Pancreas (tissue), 10 donors: ENCODE results near the gene PARL. TPM values are rescaled to one million over a fixed set of nuclear protein-coding genes. Genes with fewer than 3 reads are reported as not detected.
A peak's percentile ranks its signal among the peaks of the same experiment; 100 is the strongest.
"Not testable (repeated sequence)": the region's sequence is repeated elsewhere in the genome, so short reads cannot be mapped to it uniquely, and the experiment has no call there.

Source experiments
- ATAC-seq, 4 donors: fragments of 200-7000 bp; cut with Tn5 transposase; one replicate each; pipeline versions ENCODE4 v1.8.0 to v1.9.1; 2020; ENCODE audit warnings: mild to moderate bottlenecking in 4 of 4, moderate library complexity in 4 of 4
- DNase-seq, 6 donors: peaks; one replicate each; pipeline ENCODE4 v3.0.0-alpha.2; 2020
- FAIRE-seq: peaks from 2 replicates; lab custom pipeline; 2012; peaks lifted over from hg19 to GRCh38; lab: Jason Lieb, UNC
- H3K27ac ChIP-seq, 4 donors: fragments of 200-600 bp; sonication (generic); 1 replicate in 3 of 4; 2 replicates in 1 of 4; pipeline versions ENCODE4 v1.5.0 to v1.8.0; 2020
- H3K27me3 ChIP-seq, 4 donors: fragments of 200-600 bp; one replicate each; pipeline ENCODE4 v1.8.0; 2021
- H3K36me3 ChIP-seq, 3 donors: fragments of 200-600 bp; sonication (generic) in 1 of 3; one replicate each; pipeline versions ENCODE4 v1.5.0 to v1.8.0; 2020 to 2021
- H3K4me1 ChIP-seq, 3 donors: fragments of 200-600 bp; one replicate each; pipeline ENCODE4 v1.8.0; 2021
- H3K4me3 ChIP-seq, 4 donors: fragments of 200-600 bp; sonication (generic) in 2 of 4; one replicate each; pipeline versions ENCODE4 v1.5.0 to v1.8.0; 2020 to 2021
- H3K9me3 ChIP-seq, 4 donors: fragments of 200-600 bp; one replicate each; pipeline ENCODE4 v1.8.0; 2021
- CTCF ChIP-seq, 4 donors: fragments of 200-600 bp; sonication (generic) in 3 of 4; IDR thresholded peaks; one replicate each; pipeline versions ENCODE4 v1.5.0 to v1.8.0; 2021; ENCODE audit warnings: antibody characterized with exemption in 4 of 4
- WGBS, 2 donors: extraction: QIAGEN DNeasy Blood & Tissue Kit; methylation state at CpG; one replicate each; pipeline ENCODE4 v1.1.7; 2013; 5-methylcytosine and 5-hydroxymethylcytosine counted together
- intact Hi-C, 3 donors: fragments of 100-400 bp; cut with DNase I; formaldehyde crosslinking; loops; one replicate each; pipeline versions ENCODE4 v1.11.1 to v1.14.2; 2022
- polyA plus RNA-seq, 2 donors: library from polyadenylated mRNA; stranded (reverse); fragments of 200-250 nt; gene quantifications; one replicate each; pipeline ENCODE4 v1.2.3, GENCODE V29; 2013
- total RNA-seq, 6 donors: library from RNA; stranded (reverse); fragmentation: NEBNext Ultra II Directional in 4 of 6; extraction: Animal tissue kit (Norgen Biotek cat#: 25700) in 4 of 6; gene quantifications; one replicate each; pipeline versions ENCODE4 v1.2.1 to v1.2.4, GENCODE V29; 2021 to 2023
- donor health status: healthy with polysubstance abuse.
- donor health status: DM: no; HTN: no; CAD: no; lungs with moderate emphysema.
- donor health status: DM: no; HTN: no; CAD: no.
- donor health status: control.
- donor health status: control.
- donor health status: Bipolar disorder and iron deficiency.
- donor health status: DM: yes; HTN: yes; CAD: no.
- donor health status: DM: no; HTN: no; CAD: no.
- donor health status: DM: no; HTN: no; CAD: no.
- donor health status: DM: yes; HTN: yes; CAD: no.

Gene PARL
- total and polyA plus RNA-seq, 8 donors = 26.4 to 65.8 (median 36.1) TPM

DNA sequence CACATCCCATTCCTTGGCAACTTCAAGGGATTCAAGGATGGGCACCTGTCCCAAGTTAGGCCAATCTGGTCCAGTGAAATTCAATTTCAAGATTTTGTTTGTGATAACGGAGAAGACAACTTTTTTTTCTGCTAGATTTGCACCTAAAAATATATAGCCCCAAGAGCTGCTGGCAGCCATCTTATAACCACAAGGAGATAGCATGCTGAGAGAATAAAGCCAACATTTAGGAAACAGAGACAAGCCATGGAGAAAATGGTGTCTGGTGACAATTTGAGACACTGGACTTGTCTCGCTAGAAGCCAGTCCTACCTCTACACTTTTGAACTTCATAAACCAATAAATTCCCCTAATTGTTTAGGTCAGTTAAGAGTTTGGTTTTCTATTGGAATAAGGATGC lies 5.4 kb downstream of the PARL start:
- no peak for ATAC-seq
- Histone ChIP-seq H3K4me1 (peaks cover 6 to 15% (median 11%) of the 10 kb centered on the region in 3 donors), H3K27ac (no peak overlapping the region), H3K36me3 (no peaks in the 10 kb centered on the region), H3K27me3 (no peaks in the 10 kb centered on the region), H3K4me3 (no peak overlapping the region), H3K9me3 (no peaks in the 10 kb centered on the region)
- intact Hi-C loops = no loop called here
- TF ChIP-seq CTCF (IDR thresholded peaks at IDR 0.05) = no peak
- 95% methylated on average over 2 of the region's 2 CpGs for WGBS, 2 donors
- DNase-seq = no peak
- no peak for FAIRE-seq

- Histone ChIP-seq H3K9me3 (no peaks in the 10 kb centered on the region), H3K4me3 (no peak overlapping the region), H3K27me3 (no peaks in the 10 kb centered on the region), H3K27ac (no peak overlapping the region), H3K36me3 (no peaks in the 10 kb centered on the region), H3K4me1 (peaks cover 9 to 11% (median 10%) of the 10 kb centered on the region in 3 donors)
- intact Hi-C loops = no loop called here
- ATAC-seq = peak in 2 of 4 donors; percentile 74 to 75
- no peak for FAIRE-seq
- no peak for TF ChIP-seq CTCF (IDR thresholded peaks at IDR 0.05)
- 89 to 94% methylated on average over 8 of the region's 8 CpGs for WGBS, 2 donors
- no peak for DNase-seq
These were observed 6.6 kb downstream of the PARL start for GRCh38 chr3:183878071-183878470.

GRCh38 chr3:183877227-183877626 lies 7.5 kb downstream of the PARL start:
- FAIRE-seq, H3K27ac ChIP-seq, H3K4me3 ChIP-seq, H3K36me3 ChIP-seq, ATAC-seq, H3K9me3 ChIP-seq, H3K4me1 ChIP-seq, intact Hi-C loops, DNase-seq, H3K27me3 ChIP-seq: not testable (repeated sequence)
- WGBS, 2 donors = 72 to 82% methylated on average over 5 of the region's 5 CpGs

DNA sequence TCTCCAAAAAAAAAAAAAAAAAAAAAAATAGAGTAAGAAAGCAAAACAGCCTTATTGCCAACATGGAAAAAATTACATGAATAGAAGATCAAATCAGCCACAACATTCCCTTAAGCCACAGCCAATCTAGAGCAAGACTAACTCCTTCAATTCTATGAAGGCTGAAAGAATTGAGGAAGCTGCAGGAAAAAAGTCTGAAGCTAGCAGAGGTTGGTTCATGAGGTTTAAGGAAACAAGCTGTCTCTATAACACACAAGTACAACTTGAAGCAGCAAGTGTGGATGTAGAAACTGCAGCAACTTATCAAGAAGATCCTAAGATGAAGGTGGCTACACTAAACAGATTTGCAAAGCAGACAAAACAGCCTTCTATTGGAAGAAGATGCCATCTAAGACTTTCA lies 9.3 kb downstream of the PARL start:
- Histone ChIP-seq H3K4me1 (peaks cover 5 to 9% (median 8%) of the 10 kb centered on the region in 3 donors), H3K9me3 (no peaks in the 10 kb centered on the region), H3K27me3 (no peaks in the 10 kb centered on the region), H3K27ac (no peak overlapping the region), H3K4me3 (no peak overlapping the region), H3K36me3 (no peaks in the 10 kb centered on the region)
- DNase-seq (no peak), FAIRE-seq (no peak), ATAC-seq (no peak)
- no peak for TF ChIP-seq CTCF (IDR thresholded peaks at IDR 0.05)
- intact Hi-C loops = no loop called here

DNA sequence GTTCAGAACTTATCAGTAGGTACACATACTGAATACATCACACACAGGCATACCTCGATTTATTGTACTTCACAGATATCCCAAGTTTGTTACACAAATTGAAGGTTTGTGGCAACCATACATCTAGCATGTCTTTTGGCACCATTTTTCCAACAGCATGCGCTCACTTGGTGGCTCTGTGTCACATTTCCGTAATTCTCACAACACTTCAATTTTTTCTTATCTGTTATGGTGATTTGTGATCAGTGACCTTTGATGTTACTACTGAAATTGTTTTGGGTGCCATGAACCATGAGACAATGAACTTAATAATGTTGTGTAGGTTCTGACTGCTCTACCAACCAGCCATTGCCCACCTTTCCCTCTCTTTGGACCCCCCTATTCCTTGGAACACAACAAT lies 10.8 kb downstream of the PARL start:
- TF ChIP-seq CTCF (IDR thresholded peaks at IDR 0.05) = no peak
- Histone ChIP-seq H3K27me3 (no peaks in the 10 kb centered on the region), H3K36me3 (no peaks in the 10 kb centered on the region), H3K9me3 (no peaks in the 10 kb centered on the region), H3K4me1 (peaks cover 5 to 9% (median 8%) of the 10 kb centered on the region in 3 donors), H3K27ac (no peak overlapping the region), H3K4me3 (no peak overlapping the region)
- intact Hi-C loops = no loop called here
- WGBS, 2 donors = 42 to 50% methylated on average over 3 of the region's 3 CpGs
- ATAC-seq (no peak), DNase-seq (no peak), FAIRE-seq (no peak)
